HFFc6 (cell line): Measurements from ENCODE around the gene NHSL2. TPM values are rescaled to one million over a fixed set of nuclear protein-coding genes. Genes with fewer than 3 reads are reported as not detected.

ENCODE experiments used
- DNase-seq: peaks from one replicate; pipeline ENCODE4 v3.0.0-alpha.2; 2018
- H3K27ac Mint-ChIP-seq: 2 replicates; pipeline ENCODE4 v1.8.0; 2020; ENCODE audit warnings: mild to moderate bottlenecking, mixed read lengths
- H3K27me3 Mint-ChIP-seq: 2 replicates; pipeline ENCODE4 v1.8.0; 2021; ENCODE audit warnings: mild to moderate bottlenecking, moderate library complexity, mixed read lengths; ENCODE audit not compliant: insufficient read depth
- H3K36me3 Mint-ChIP-seq: 2 replicates; pipeline ENCODE4 v1.8.0; 2021; ENCODE audit warnings: low read depth, mixed read lengths
- H3K4me1 Mint-ChIP-seq: 2 replicates; pipeline ENCODE4 v1.8.0; 2020; ENCODE audit warnings: low read depth, mixed read lengths
- H3K4me3 Mint-ChIP-seq: 2 replicates; pipeline ENCODE4 v1.8.0; 2020; ENCODE audit warnings: mild to moderate bottlenecking, moderate library complexity, mixed read lengths
- H3K9me3 Mint-ChIP-seq: 2 replicates; pipeline ENCODE4 v1.8.0; 2020; ENCODE audit warnings: mild to moderate bottlenecking, mixed read lengths
- total RNA-seq, 6 experiments: library from RNA; stranded (reverse); fragmentation: NEBNext Ultra II Directional; extraction: Animal tissue kit (Norgen Biotek cat#: 25700); gene quantifications; 2 replicates in 1 of 6; 3 replicates in 5 of 6; pipeline ENCODE4 v1.2.3, GENCODE V29; 2021
- TF ChIP-seq, protein P1 (sequence below): fragments of 200-600 bp; sonication (generic); IDR thresholded peaks from 2 replicates; pipeline ENCODE4 v1.5.0; 2021; ENCODE audit warnings: antibody characterized with exemption, mild to moderate bottlenecking

Gene NHSL2
- total RNA-seq, 6 experiments from 2014 or later = 0.28 to 1.1 (median 0.52) TPM

DNA sequence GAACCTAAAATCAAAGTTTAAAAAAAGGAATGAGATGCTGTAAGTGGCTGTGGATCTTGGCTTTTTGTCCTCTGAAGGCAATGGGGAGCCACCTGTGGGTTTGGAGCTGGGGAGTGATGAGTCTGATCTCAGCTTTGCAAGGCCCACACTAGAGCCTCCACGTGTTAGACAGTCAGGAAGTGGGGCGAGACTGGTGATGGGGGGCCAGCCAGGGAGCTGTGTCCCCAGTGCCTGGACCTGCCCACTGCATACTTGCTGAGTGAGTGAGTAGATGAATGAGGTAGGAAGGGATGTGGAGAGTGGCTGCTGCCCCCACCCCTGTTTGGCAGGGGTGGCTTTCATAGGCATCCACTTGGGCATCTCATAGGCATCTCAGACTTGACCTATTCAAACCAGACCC lies 84.0 kb downstream of the NHSL2 start:
- DNase-seq = no peak
- peaks cover 33% of the 10 kb centered on the region for H3K4me1 Mint-ChIP-seq
- no peaks in the 10 kb centered on the region for H3K9me3 Mint-ChIP-seq
- no peak overlapping the region for H3K4me3 Mint-ChIP-seq
- no peaks in the 10 kb centered on the region for H3K36me3 Mint-ChIP-seq
- TF ChIP-seq, protein P1, sequence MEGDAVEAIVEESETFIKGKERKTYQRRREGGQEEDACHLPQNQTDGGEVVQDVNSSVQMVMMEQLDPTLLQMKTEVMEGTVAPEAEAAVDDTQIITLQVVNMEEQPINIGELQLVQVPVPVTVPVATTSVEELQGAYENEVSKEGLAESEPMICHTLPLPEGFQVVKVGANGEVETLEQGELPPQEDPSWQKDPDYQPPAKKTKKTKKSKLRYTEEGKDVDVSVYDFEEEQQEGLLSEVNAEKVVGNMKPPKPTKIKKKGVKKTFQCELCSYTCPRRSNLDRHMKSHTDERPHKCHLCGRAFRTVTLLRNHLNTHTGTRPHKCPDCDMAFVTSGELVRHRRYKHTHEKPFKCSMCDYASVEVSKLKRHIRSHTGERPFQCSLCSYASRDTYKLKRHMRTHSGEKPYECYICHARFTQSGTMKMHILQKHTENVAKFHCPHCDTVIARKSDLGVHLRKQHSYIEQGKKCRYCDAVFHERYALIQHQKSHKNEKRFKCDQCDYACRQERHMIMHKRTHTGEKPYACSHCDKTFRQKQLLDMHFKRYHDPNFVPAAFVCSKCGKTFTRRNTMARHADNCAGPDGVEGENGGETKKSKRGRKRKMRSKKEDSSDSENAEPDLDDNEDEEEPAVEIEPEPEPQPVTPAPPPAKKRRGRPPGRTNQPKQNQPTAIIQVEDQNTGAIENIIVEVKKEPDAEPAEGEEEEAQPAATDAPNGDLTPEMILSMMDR = no peak
- H3K27me3 Mint-ChIP-seq = peaks cover 12% of the 10 kb centered on the region
- no peak overlapping the region for H3K27ac Mint-ChIP-seq

DNA sequence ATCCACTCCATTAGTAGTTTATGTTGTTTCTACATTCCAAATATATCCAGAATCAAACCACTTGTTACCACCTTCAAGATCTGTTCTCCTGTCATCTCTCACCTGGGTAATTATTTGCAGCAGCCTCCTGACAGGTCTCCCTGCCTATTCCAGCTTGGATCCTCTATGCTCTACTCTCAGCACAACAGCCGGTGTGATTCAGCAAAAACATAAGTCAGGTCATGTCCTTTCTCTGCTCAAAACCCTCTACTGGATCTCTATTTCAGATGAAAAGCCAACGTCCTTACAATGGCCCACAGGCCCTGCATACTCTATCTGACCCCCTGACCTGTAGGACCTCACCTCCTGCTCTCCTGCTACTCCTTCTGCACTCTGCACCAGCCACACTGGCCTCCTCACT lies 84.5 kb downstream of the NHSL2 start:
- H3K27me3 Mint-ChIP-seq = peaks cover 12% of the 10 kb centered on the region
- DNase-seq = no peak
- H3K4me1 Mint-ChIP-seq = peaks cover 28% of the 10 kb centered on the region
- no peaks in the 10 kb centered on the region for H3K36me3 Mint-ChIP-seq
- TF ChIP-seq, protein P1 = no peak
- H3K9me3 Mint-ChIP-seq = no peaks in the 10 kb centered on the region
- H3K27ac Mint-ChIP-seq = no peak overlapping the region
- H3K4me3 Mint-ChIP-seq = no peak overlapping the region

DNA sequence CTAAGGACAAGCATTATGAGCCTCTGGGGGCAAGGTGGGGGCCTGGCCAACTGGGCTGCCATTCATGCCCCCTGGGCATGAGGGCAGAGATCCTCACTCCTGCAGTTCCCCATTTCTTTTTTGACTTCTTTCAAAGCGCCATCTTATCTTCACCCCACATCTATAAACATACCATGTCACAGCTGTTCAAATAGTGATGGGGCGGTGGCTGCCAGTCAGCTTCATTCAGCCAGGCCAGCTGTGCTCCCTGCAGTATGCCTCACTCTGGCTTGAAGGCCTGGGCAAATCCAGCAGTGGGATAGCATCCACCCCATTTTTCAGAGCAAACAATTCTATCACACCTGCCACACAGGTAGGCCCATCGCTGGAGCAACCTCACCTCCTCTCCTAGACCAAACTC lies 85.5 kb downstream of the NHSL2 start:
- TF ChIP-seq, protein P1 = no peak
- H3K27ac Mint-ChIP-seq = no peak overlapping the region
- no peak for DNase-seq
- H3K27me3 Mint-ChIP-seq = peaks cover 10% of the 10 kb centered on the region
- no peaks in the 10 kb centered on the region for H3K36me3 Mint-ChIP-seq
- peaks cover 23% of the 10 kb centered on the region for H3K4me1 Mint-ChIP-seq
- no peak overlapping the region for H3K4me3 Mint-ChIP-seq
- H3K9me3 Mint-ChIP-seq = no peaks in the 10 kb centered on the region

DNA sequence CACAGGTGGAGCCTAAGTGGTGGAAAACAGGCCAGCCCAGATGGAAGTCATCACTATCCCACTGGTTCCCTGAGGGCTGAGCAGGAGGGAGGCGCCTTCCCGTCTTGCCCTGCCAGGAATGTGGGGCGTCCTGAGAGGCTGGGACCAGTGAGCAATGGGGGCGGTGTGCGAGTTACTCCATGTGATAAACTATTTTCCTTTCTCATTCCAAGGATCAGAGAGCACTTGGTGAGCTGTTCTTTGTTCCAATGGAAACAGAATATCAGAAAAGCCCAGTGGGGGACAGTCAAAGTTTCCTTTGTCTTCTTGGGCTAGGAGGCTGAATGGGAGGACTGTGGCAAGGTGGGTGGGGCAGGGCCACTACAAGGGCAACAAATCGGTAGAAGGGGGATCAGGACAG lies 86.2 kb downstream of the NHSL2 start:
- Mint-ChIP-seq H3K27me3 (peaks cover 10% of the 10 kb centered on the region), H3K4me3 (no peak overlapping the region), H3K4me1 (peaks cover 23% of the 10 kb centered on the region), H3K9me3 (no peaks in the 10 kb centered on the region), H3K27ac (no peak overlapping the region), H3K36me3 (no peaks in the 10 kb centered on the region)
- DNase-seq = peak; percentile 7
- TF ChIP-seq, protein P1 = no peak

DNA sequence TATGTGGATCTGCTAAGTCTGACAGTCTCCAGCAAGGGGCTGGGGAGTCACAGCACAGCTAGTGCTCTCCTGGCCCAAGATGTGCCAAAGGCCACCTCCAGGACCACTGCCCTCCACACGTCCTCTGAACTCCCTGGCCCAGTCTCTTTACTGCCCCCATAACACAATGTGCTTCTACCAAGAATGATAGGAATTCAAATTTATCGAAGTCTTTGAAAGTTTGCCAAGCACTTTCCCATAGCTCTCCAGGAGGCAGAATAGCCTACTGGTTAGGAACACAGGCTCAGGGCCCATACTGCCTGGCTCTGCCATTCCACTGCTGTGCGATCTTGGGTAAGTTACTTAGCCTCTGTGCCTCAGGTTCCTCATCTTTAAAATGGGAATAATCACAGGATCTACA lies 86.7 kb downstream of the NHSL2 start:
- DNase-seq = no peak
- Mint-ChIP-seq H3K27me3 (peaks cover 11% of the 10 kb centered on the region), H3K9me3 (no peaks in the 10 kb centered on the region), H3K36me3 (no peaks in the 10 kb centered on the region), H3K4me1 (peaks cover 23% of the 10 kb centered on the region), H3K4me3 (no peak overlapping the region), H3K27ac (no peak overlapping the region)
- TF ChIP-seq, protein P1 = no peak
